Naive B cell (primary cell): ENCODE data around the gene CCNYL1. TPM values are rescaled to one million over a fixed set of nuclear protein-coding genes. Genes with fewer than 3 reads are reported as not detected.

Experiments
- ATAC-seq, 2 donors: fragments of 150-1000 bp; cut with Tn5 transposase; 2 replicates each; pipeline ENCODE4 v1.10.0; 2021; ENCODE audit warnings: low read depth in 2 of 2, mild to moderate bottlenecking in 2 of 2, moderate library complexity in 2 of 2
- DNase-seq: peaks from one replicate; pipeline ENCODE4 v3.0.0; 2022
- H3K27ac Mint-ChIP-seq, 6 donors: one replicate each; pipeline ENCODE4 v1.8.0; 2020 to 2022; ENCODE audit warnings: mild to moderate bottlenecking in 6 of 6, mixed read lengths in 6 of 6, moderate library complexity in 5 of 6, inconsistent platforms in 2 of 6
- H3K27me3 Mint-ChIP-seq, 3 donors: one replicate each; pipeline ENCODE4 v1.8.0; 2021 to 2022; ENCODE audit warnings: mixed read lengths in 3 of 3, mild to moderate bottlenecking in 1 of 3
- H3K36me3 Mint-ChIP-seq, 2 donors: one replicate each; pipeline ENCODE4 v1.8.0; 2020 to 2022; ENCODE audit warnings: mixed read lengths in 2 of 2, inconsistent platforms in 1 of 2, mild to moderate bottlenecking in 1 of 2
- H3K4me1 Mint-ChIP-seq, 3 donors: one replicate each; pipeline ENCODE4 v1.8.0; 2020 to 2022; ENCODE audit warnings: mixed read lengths in 3 of 3, inconsistent platforms in 1 of 3, mild to moderate bottlenecking in 1 of 3, moderate library complexity in 1 of 3
- H3K4me3 Mint-ChIP-seq, 8 donors: one replicate each; pipeline ENCODE4 v1.8.0; 2020 to 2022; ENCODE audit warnings: mild to moderate bottlenecking in 8 of 8, mixed read lengths in 8 of 8, moderate library complexity in 8 of 8, inconsistent platforms in 2 of 8
- H3K9me3 Mint-ChIP-seq, 7 donors: one replicate each; pipeline ENCODE4 v1.8.0; 2020 to 2022; ENCODE audit warnings: mixed read lengths in 7 of 7, mild to moderate bottlenecking in 5 of 7, inconsistent platforms in 2 of 7, moderate library complexity in 1 of 7
- polyA plus RNA-seq, 6 donors: library from polyadenylated mRNA; unstranded; fragments of 300-500 nt; fragmentation: Illumina TruSeq; gene quantifications; one replicate each; pipeline ENCODE4 v1.2.3, GENCODE V29; 2021; ENCODE audit warnings: low read depth in 6 of 6

CCNYL1 gene
- polyA plus RNA-seq: 1 to 10 TPM in 5 of 6 donors, under 1 TPM in 1; 0.91 to 4.7 (median 3.3) TPM

DNA sequence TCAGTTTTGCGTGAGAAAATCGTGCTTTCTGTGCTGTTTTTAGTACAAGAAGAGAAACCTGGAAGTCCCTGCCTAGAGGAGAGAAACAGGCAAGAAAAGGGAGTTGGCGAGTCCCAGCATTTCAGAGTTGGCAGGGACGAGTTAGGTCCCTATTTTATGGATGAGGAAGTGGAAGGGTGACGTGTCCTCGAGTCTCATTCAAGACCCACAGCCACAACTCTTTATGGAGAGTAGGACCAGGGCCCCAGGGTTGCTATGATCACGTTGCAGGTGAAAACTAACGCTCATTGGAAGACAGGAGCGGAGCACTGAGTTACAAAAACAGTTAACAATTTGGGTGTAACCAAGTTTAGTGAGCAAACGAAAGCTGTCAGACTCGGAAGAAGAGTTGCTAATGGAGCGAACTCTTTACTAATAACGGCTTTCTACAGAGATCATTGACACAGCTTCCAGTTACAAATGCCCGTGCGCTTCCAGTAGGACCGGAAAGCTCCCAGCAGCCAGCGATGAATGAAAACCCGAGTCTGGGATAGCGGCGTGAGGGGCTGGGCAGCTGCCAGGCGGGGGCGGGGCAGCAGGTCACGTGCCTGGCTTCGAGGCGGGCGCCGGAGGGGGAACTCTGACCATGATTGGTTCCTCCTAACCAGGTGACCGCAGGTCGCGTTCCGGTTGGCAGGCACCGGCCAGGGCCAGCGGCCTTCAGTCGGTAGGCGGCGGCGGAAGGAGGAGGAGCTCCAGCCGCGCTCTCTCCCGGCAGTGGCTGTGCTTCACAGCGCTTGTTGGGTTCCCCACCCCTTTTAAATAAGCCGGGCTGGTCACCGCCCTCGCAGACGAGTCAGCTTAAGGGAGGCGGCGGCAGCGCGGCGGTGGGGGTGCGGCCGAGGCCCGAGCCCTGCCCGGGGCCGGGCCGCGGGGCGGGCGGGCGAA, at the start of gene CCNYL1:
TSS of gene CCNYL1 (plus strand) at position 827 of the 927 bp plus-strand sequence. CDS start 257 bp downstream, outside the sequence.
- ATAC-seq (peak; percentile 92 to 94), DNase-seq (peak; percentile 98)
- Mint-ChIP-seq H3K9me3 (no peaks in the 10 kb centered on the region), H3K27ac (peak within 1 kb of the TSS; percentile 95 to 98 (median 96)), H3K36me3 (peaks cover 0 to 12% of the 10 kb centered on the region in 2 donors), H3K4me1 (peaks cover 10 to 34% (median 29%) of the 10 kb centered on the region in 3 donors), H3K27me3 (peaks cover 0 to 5% (median 0%) of the 10 kb centered on the region in 3 donors), H3K4me3 (peak within 1 kb of the TSS; percentile 95 to 100 (median 97))

DNA sequence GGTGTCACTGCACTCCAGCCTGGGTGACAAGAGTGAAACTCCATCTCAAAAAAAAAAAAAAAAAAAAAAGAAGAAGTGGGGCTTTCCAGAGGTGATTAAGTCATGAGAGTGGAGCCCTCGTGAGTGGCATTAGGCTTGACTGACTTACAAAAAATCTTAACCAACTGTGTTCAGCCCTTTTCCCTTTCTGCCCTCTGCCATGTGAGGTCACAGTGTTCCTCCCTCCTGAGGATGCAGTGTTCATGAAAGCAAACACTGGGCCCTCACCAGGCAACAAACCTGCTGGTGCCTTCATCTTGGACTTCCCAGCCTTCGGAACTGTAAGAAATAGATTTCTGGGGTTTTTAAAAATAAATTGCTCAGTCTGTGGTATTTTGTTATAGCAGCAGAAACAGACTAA, 49.2 kb upstream of the CCNYL1 start:
- DNase-seq (peak; percentile 88), ATAC-seq (peak; percentile 97 to 99)
- peak overlapping the region; percentile 50 to 93 (median 84) for H3K4me3 Mint-ChIP-seq
- H3K36me3 Mint-ChIP-seq: peaks cover 0 to 7% of the 10 kb centered on the region in 2 donors
- H3K27ac Mint-ChIP-seq: peak overlapping the region; percentile 96 to 100 (median 100)
- H3K27me3 Mint-ChIP-seq: no peaks in the 10 kb centered on the region
- H3K4me1 Mint-ChIP-seq: peaks cover 26 to 79% (median 56%) of the 10 kb centered on the region in 3 donors
- H3K9me3 Mint-ChIP-seq: no peaks in the 10 kb centered on the region

DNA sequence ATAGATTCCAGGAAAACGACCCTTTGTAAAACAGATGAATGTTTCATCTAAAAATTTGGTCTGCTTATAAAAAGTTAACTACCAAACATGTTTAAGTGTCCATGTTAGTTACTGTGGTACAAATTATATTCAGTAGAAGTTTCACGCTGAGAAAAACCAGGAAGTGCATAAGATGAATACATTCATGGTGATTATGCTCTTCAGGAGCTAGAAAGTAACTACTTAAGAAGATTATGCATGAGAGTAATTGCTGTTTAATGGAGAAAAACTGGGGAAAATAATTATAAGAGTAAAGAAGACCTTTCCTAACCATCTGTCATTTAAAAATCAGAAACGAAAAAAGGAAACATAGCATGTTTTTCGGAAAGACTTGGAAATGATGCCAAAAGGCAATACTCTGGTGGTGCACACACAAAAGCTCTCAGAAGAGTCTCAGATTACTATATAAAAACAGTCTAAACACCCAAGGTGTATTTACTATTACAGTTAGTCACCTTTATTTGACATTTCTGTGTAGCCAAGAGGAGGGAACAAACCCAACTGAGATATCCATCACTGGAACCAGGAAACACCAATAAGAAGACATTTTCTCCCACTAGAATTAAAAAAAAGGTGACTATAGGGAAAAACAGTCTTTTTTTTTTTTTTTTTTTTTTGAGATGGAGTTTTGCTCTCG, 47.4 kb upstream of the CCNYL1 start:
- H3K4me1 Mint-ChIP-seq: peaks cover 30 to 80% (median 61%) of the 10 kb centered on the region in 3 donors
- peaks cover 0 to under 1% (median 0%) of the 10 kb centered on the region in 7 donors for H3K9me3 Mint-ChIP-seq
- no peak for DNase-seq
- H3K4me3 Mint-ChIP-seq: peak overlapping the region in 7 of 8 donors; percentile 58 to 84 (median 69)
- H3K27me3 Mint-ChIP-seq: no peaks in the 10 kb centered on the region
- peaks cover 0 to 11% of the 10 kb centered on the region in 2 donors for H3K36me3 Mint-ChIP-seq
- ATAC-seq: no peak
- H3K27ac Mint-ChIP-seq: peak overlapping the region; percentile 61 to 100 (median 98)

DNA sequence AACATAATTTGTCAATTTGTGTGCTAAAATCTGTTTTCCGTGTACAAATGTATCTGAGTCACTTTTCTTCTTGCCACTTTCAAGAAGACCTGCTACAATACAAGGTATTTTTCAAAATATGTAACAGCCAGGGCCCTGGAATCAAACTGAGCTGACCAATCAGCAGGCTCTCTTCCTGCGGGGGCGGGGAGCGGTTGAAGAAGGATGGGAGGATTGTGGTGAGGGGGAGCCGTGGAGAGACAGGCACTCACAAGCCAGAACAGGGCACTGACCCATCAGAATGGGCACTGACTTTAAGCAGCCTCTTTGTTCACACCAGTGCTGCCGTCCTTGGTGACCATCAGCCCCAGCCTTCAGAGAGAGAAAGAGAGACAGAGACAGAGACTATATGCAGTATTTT, 40.6 kb upstream of the CCNYL1 start:
- H3K4me3 Mint-ChIP-seq: no peak overlapping the region
- H3K36me3 Mint-ChIP-seq: peaks cover 0 to 16% of the 10 kb centered on the region in 2 donors
- H3K27ac Mint-ChIP-seq: peak overlapping the region in 2 of 6 donors; percentile 47 to 56
- ATAC-seq: no peak
- DNase-seq: no peak
- peaks cover 16 to 41% (median 18%) of the 10 kb centered on the region in 3 donors for H3K4me1 Mint-ChIP-seq
- H3K27me3 Mint-ChIP-seq: no peaks in the 10 kb centered on the region
- H3K9me3 Mint-ChIP-seq: peaks cover 0 to 2% (median 0%) of the 10 kb centered on the region in 7 donors

DNA sequence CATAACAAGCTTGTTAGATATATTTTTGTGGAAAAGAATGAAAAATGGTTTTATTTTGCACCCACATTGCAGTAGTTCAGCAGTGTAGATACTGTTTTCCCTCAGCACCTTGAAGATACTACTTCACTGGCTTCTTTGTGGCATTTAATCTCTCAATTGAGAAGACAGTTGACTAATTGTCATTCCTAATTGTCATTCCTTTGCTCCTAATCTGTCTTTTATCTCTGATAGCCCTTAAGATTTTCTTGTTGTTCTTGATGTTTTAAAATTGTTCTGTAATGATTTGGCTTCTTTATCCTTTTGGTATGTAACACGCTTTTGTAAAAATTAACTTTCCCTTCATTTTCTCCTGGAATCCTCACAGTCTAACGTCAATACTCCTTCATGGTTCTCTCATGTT, 38.0 kb upstream of the CCNYL1 start:
- H3K27me3 Mint-ChIP-seq: no peaks in the 10 kb centered on the region
- no peak for DNase-seq
- H3K4me3 Mint-ChIP-seq: no peak overlapping the region
- peak overlapping the region in 2 of 6 donors; percentile 4 to 32 for H3K27ac Mint-ChIP-seq
- peaks cover 4 to 37% (median 13%) of the 10 kb centered on the region in 3 donors for H3K4me1 Mint-ChIP-seq
- peaks cover 0 to 2% (median 0%) of the 10 kb centered on the region in 7 donors for H3K9me3 Mint-ChIP-seq
- peaks cover 0 to 12% of the 10 kb centered on the region in 2 donors for H3K36me3 Mint-ChIP-seq
- ATAC-seq: no peak

DNA sequence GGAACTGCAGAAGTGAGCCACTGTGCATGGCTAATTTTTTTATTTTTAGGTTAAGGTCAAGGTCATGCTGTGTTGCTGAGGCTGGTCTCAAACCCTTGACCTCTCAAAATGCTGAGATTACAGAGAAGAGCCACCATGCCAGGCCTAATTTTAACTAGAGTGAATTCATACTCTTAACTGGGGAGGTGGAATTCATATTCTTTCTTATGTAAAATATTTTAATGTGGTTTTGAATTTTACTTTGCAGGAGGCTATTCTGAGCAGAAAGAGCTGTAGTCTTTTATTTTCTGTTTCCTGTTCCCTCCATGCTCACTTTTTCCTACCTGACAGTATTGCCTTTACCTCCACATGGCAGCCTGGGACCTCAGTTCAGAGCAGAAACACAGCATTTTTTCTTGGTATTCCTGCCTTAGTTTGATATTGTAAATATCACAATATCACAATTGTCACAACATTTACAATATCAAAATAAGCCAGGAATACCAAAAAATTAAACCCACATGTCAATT, 37.1 kb upstream of the CCNYL1 start:
- no peak for DNase-seq
- H3K27ac Mint-ChIP-seq: no peak overlapping the region
- H3K9me3 Mint-ChIP-seq: no peaks in the 10 kb centered on the region
- no peak overlapping the region for H3K4me3 Mint-ChIP-seq
- H3K27me3 Mint-ChIP-seq: peaks cover 0 to under 1% (median 0%) of the 10 kb centered on the region in 3 donors
- ATAC-seq: no peak
- peaks cover 0 to 7% of the 10 kb centered on the region in 2 donors for H3K36me3 Mint-ChIP-seq
- H3K4me1 Mint-ChIP-seq: peaks cover 0 to 29% (median 7%) of the 10 kb centered on the region in 3 donors

DNA sequence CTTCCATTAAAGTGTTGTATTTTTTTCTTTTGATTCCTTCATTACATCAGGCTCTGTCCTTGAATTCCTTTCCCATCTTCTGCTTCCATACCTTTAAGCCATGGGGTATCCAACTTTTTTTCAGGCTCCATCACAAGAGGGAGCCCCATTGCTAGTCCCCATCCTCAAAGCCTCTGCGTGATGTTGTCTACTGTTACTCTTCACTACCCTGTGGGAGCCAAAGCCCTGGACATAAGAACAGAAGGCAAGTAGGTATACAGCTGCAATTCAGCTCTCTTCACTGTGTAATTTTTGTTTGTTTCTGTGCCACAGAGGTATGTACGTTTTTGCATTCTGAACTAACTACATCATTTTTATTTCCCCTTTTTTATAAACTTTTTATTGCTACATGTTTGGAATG, 36.6 kb upstream of the CCNYL1 start:
- Mint-ChIP-seq H3K9me3 (no peaks in the 10 kb centered on the region), H3K4me3 (no peak overlapping the region), H3K27ac (peak overlapping the region in 4 of 6 donors; percentile 42 to 85 (median 70)), H3K4me1 (peaks cover 0 to 27% (median 7%) of the 10 kb centered on the region in 3 donors), H3K36me3 (peaks cover 0 to 5% of the 10 kb centered on the region in 2 donors), H3K27me3 (peaks cover 0 to 6% (median 0%) of the 10 kb centered on the region in 3 donors)
- DNase-seq (no peak), ATAC-seq (no peak)

DNA sequence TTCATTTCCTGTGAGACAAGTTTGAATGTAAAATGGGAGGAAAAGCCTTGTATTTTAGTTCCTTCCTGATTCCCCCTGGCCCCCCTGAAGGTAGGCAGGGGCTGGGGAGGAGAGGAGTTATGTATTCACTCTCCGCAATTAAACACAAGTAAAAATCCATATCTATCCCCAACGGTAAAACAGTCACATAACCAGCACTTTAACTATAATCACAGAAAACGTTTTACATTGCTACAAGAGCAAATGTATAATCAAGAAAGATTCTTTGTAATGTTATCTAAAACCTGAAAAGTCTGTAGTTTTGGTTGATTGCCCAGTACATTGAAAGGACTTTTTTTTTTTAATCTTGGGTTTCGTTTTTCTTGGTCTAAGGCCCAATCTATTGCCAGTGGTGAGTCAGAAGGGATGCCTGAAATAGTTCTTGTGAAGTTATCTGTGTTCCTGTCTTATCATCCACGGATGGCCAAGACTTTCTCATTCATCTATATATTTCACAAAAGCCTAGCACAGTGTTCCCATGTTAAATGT, 34.5 kb upstream of the CCNYL1 start:
- Mint-ChIP-seq H3K9me3 (no peaks in the 10 kb centered on the region), H3K27ac (peak overlapping the region in 5 of 6 donors; percentile 33 to 90 (median 63)), H3K36me3 (no peaks in the 10 kb centered on the region), H3K4me1 (peaks cover 0 to 25% (median 7%) of the 10 kb centered on the region in 3 donors), H3K4me3 (peak overlapping the region in 1 of 8 donors; percentile 7), H3K27me3 (peaks cover 0 to 6% (median 0%) of the 10 kb centered on the region in 3 donors)
- DNase-seq (no peak), ATAC-seq (no peak)

DNA sequence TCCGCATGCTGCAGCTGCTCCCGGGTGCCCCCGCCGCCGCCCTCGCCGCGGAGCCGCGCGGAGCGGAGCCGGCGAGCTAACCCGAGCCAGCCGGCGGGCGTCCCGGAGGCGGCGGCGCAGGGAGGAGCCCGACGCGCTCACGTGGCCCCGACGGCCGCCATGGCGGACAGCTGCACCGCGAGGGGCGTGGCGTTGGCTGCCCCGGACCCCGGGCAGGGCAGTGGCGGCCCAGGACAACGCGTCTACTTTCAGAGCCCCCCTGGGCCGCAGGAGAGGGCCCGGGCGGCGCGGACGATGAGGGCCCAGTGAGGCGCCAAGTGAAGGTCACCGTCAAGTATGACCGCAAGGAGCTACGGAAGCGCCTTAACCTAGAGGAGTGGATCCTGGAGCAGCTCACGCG, 30.0 kb upstream of the CCNYL1 start:
- DNase-seq (no peak), ATAC-seq (peak in 1 of 2 donors; percentile 49)
- H3K27ac Mint-ChIP-seq: no peak overlapping the region
- no peaks in the 10 kb centered on the region for H3K36me3 Mint-ChIP-seq
- H3K4me3 Mint-ChIP-seq: peak overlapping the region in 1 of 8 donors; percentile 51
- H3K4me1 Mint-ChIP-seq: peaks cover 0 to 14% (median 7%) of the 10 kb centered on the region in 3 donors
- peaks cover 0 to 4% (median 0%) of the 10 kb centered on the region in 7 donors for H3K9me3 Mint-ChIP-seq
- peaks cover 0 to 6% (median 3%) of the 10 kb centered on the region in 3 donors for H3K27me3 Mint-ChIP-seq

DNA sequence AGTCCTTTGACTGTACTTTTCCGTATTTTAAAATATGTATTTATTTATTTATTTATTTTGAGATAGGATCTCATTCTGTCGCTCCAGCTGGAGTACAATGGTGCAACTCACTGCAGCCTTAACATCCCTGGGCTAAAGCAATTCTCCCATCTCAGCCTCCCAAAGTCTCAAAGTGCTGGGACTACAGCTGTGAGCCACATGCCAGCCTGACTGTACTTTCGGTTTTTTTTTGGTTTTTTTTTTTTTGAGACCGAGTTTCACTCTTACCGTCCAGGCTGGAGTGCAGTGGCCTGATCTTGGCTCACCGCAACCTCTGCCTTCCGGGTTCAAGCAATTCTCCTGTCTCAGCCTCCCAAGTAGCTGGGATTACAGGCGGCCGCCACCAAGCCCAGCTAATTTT, 28.9 kb upstream of the CCNYL1 start:
- ATAC-seq (no peak), DNase-seq (no peak)
- Mint-ChIP-seq H3K4me3 (no peak overlapping the region), H3K36me3 (no peaks in the 10 kb centered on the region), H3K27ac (no peak overlapping the region), H3K27me3 (peaks cover 0 to 6% (median 3%) of the 10 kb centered on the region in 3 donors), H3K9me3 (peaks cover 0 to 4% (median 0%) of the 10 kb centered on the region in 7 donors), H3K4me1 (peaks cover 0 to 7% (median 0%) of the 10 kb centered on the region in 3 donors)

DNA sequence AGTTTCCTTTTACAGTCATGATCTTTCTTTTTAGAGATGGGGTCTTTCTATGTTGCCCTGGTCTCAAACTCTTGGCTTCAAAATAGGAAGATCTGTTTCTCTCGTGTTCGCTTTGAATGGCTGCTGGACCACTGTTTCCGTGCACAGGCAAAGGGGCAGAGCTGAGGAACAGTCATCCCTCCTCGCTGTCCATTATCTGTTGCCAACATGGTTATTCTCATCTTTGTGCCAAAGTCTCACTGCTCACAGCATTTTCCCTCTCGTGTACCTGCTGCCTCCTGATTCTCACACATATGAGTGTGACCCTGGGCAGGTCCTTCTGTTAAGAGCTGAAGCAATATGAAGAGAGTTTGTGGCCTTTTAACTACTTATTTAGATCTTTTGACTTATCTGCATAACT, 28.0 kb upstream of the CCNYL1 start:
- no peaks in the 10 kb centered on the region for H3K36me3 Mint-ChIP-seq
- H3K27me3 Mint-ChIP-seq: peaks cover 0 to 6% (median 3%) of the 10 kb centered on the region in 3 donors
- no peak for ATAC-seq
- no peak overlapping the region for H3K4me3 Mint-ChIP-seq
- peaks cover 0 to 4% (median 0%) of the 10 kb centered on the region in 3 donors for H3K4me1 Mint-ChIP-seq
- no peak overlapping the region for H3K27ac Mint-ChIP-seq
- DNase-seq: no peak
- peaks cover 0 to 4% (median 0%) of the 10 kb centered on the region in 7 donors for H3K9me3 Mint-ChIP-seq

DNA sequence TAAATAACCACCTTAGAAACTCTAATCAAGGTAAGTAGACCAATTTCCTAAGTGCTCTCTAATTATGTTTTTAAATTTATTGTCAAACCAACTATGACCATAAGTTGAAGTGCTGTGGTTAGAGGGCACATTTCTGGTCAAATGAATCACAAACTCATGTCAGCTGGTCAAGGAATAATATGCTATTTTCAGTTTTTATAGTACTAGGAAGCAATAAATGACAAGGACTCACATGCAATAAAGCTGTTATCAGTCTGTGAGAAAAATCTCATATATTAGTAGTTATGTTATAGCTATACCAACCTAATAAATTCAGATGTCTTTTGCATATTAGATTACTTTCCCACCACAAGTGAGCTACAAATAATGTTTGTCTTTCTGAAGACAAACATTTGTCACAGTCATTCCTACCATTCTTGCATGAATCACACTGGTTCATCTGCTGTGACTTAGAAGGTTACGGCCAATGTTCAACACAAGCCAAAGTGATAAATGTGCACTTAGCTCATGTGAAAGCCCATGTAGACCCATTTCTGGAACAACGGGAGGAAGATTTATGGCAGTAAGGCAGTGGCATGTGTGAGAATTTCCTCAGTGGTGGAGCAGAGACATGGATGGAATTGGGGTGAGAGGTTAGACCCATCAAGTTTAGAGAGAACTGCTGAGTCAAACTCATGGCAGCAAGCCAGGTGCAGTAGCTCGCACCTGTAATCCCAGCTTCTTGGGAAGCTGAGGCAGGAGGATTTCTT, 27.4 kb upstream of the CCNYL1 start:
- peaks cover 0 to 4% (median 0%) of the 10 kb centered on the region in 3 donors for H3K4me1 Mint-ChIP-seq
- H3K4me3 Mint-ChIP-seq: no peak overlapping the region
- ATAC-seq (no peak), DNase-seq (no peak)
- peaks cover 0 to 6% (median 3%) of the 10 kb centered on the region in 3 donors for H3K27me3 Mint-ChIP-seq
- no peaks in the 10 kb centered on the region for H3K36me3 Mint-ChIP-seq
- peaks cover 0 to 4% (median 0%) of the 10 kb centered on the region in 7 donors for H3K9me3 Mint-ChIP-seq
- peak overlapping the region in 1 of 6 donors; percentile 2 for H3K27ac Mint-ChIP-seq
